ENCODE data around the gene SMAD6.

The SMAD6 gene

GRCh38 chr15:66702035-66702786 is at the start of gene SMAD6:
SMAD6 (plus strand) TSS chr15:66702236; CDS start chr15:66703259, 1,023 bp downstream.
- TF ChIP-seq CTCF (IDR thresholded peaks at IDR 0.05; ENCODE audit: extremely low read depth, missing control alignments) = no peak
- peak; percentile 79 for DNase-seq (ENCODE audit: low spot score)

- no peak for DNase-seq (ENCODE audit: low spot score)
- no peak for TF ChIP-seq CTCF (IDR thresholded peaks at IDR 0.05; ENCODE audit: extremely low read depth, missing control alignments)
Observed at GRCh38 chr15:66652806-66653205, 49.2 kb upstream of the SMAD6 start.

GRCh38 chr15:66653398-66653797 is 48.6 kb upstream of the SMAD6 start:
- no peak for TF ChIP-seq CTCF (IDR thresholded peaks at IDR 0.05; ENCODE audit: extremely low read depth, missing control alignments)
- no peak for DNase-seq (ENCODE audit: low spot score)

GRCh38 chr15:66653852-66654251 is 48.2 kb upstream of the SMAD6 start:
- no peak for TF ChIP-seq CTCF (IDR thresholded peaks at IDR 0.05; ENCODE audit: extremely low read depth, missing control alignments)
- DNase-seq (ENCODE audit: low spot score) = no peak

GRCh38 chr15:66654361-66654738 is 47.7 kb upstream of the SMAD6 start:
- no peak for DNase-seq (ENCODE audit: low spot score)
- TF ChIP-seq CTCF (IDR thresholded peaks at IDR 0.05; ENCODE audit: extremely low read depth, missing control alignments) = no peak

- DNase-seq (ENCODE audit: low spot score) = no peak
- no peak for TF ChIP-seq CTCF (IDR thresholded peaks at IDR 0.05; ENCODE audit: extremely low read depth, missing control alignments)
Observed at GRCh38 chr15:66654739-66655375, 47.2 kb upstream of the SMAD6 start.

GRCh38 chr15:66655511-66655910 is 46.5 kb upstream of the SMAD6 start:
- no peak for TF ChIP-seq CTCF (IDR thresholded peaks at IDR 0.05; ENCODE audit: extremely low read depth, missing control alignments)
- no peak for DNase-seq (ENCODE audit: low spot score)

All from GM20000 (cell line).